ENCODE measurements around the gene AGFG1. TPM values are rescaled to one million over a fixed set of nuclear protein-coding genes. Genes with fewer than 3 reads are reported as not detected.

AGFG1 gene
- total RNA-seq, 1 experiment from 2014 or later: 116 TPM

- Histone ChIP-seq H3K27me3 (ENCODE audit: control insufficient read depth, insufficient read depth, low read length) (no peaks in the 10 kb centered on the region), H3K4me3 (ENCODE audit: insufficient read depth, low read depth, low read length) (no peak overlapping the region), H3K36me3 (replicated peaks; ENCODE audit: control insufficient read depth, insufficient read depth, low read length) (0 out of 2 replicates have a peak, but pooled peaks cover 1% of the 10 kb centered on the region)
- DNase-seq: no peak
These were observed 27.8 kb downstream of the AGFG1 start for GRCh38 chr2:227499627-227500300.

DNA sequence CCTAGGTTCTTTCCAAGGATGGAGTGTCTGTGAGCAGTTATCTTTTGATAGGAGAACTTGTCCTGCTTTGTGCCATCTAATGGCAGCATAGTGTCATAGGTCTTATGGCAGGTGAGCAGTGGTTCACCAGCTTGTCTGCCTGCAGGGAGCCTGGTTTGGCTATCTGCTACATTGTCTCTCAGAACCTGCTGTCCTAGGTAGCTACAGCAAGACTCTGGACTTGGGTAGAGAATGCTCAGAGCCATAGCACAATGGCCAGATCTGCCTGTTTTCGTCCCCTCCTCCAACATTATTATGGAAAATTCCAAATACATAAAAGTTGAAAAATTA lies 28.3 kb downstream of the AGFG1 start:
- no peak overlapping the region for H3K4me3 ChIP-seq (ENCODE audit: insufficient read depth, low read depth, low read length)
- no peaks in the 10 kb centered on the region for H3K27me3 ChIP-seq (ENCODE audit: control insufficient read depth, insufficient read depth, low read length)
- DNase-seq: no peak
- H3K36me3 ChIP-seq (replicated peaks; ENCODE audit: control insufficient read depth, insufficient read depth, low read length): 0 out of 2 replicates have a peak, but pooled peaks cover 1% of the 10 kb centered on the region

GRCh38 chr2:227503433-227504406 lies 31.8 kb downstream of the AGFG1 start:
- no peak for DNase-seq
- H3K36me3 ChIP-seq (replicated peaks; ENCODE audit: control insufficient read depth, insufficient read depth, low read length): 0 out of 2 replicates have a peak, but pooled peaks cover 1% of the 10 kb centered on the region
- no peak overlapping the region for H3K4me3 ChIP-seq (ENCODE audit: insufficient read depth, low read depth, low read length)
- H3K27me3 ChIP-seq (ENCODE audit: control insufficient read depth, insufficient read depth, low read length): no peaks in the 10 kb centered on the region

- no peak for DNase-seq
- 0 out of 2 replicates have a peak, but pooled peaks cover 1% of the 10 kb centered on the region for H3K36me3 ChIP-seq (replicated peaks; ENCODE audit: control insufficient read depth, insufficient read depth, low read length)
- H3K27me3 ChIP-seq (ENCODE audit: control insufficient read depth, insufficient read depth, low read length): no peaks in the 10 kb centered on the region
- no peak overlapping the region for H3K4me3 ChIP-seq (ENCODE audit: insufficient read depth, low read depth, low read length)
These were observed 32.7 kb downstream of the AGFG1 start for GRCh38 chr2:227504700-227505099.

DNA sequence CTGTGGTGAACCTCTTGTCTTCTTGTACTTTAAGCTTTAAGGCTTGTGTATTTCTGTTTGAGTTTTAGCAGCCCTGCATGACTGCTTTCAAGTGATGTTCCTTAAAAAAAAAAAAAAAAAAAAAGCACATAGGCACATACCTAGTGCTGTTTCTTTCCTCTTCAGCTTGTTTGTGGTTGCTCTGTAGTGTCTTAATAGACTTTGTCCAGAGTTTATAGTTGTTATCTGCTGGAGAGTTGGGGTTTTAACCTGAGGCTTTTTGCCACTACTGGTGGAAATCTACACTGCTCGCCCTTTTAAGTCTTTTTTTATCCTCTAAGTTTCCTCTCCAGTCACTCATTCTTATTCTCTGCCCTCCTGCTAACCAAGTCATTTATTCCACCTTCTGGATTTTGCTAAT lies 34.5 kb downstream of the AGFG1 start:
- DNase-seq: no peak
- Histone ChIP-seq H3K36me3 (replicated peaks; ENCODE audit: control insufficient read depth, insufficient read depth, low read length) (no peaks in the 10 kb centered on the region; the same call in 1 of the 2 replicates), H3K27me3 (ENCODE audit: control insufficient read depth, insufficient read depth, low read length) (no peaks in the 10 kb centered on the region), H3K4me3 (ENCODE audit: insufficient read depth, low read depth, low read length) (no peak overlapping the region)

DNA sequence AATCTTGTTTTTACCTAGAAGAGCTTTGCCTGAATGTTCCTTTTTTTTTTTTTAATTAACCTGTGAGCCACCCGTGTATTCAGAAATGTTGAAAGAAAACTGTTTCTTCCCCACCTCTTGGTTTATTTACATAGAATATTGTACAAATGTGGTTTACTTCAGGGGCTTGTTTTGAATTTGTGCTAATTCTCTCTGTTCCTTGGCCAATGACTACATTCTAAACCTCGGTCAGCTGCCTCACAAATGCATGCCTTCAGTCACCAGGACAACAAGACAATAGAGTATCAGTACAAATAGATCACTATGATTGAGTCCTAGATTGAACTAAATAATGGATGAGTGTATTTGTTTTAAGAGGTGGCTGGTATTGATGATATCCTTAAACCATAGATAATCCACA lies 36.0 kb downstream of the AGFG1 start:
- no peaks in the 10 kb centered on the region for H3K27me3 ChIP-seq (ENCODE audit: control insufficient read depth, insufficient read depth, low read length)
- no peak for DNase-seq
- no peak overlapping the region for H3K4me3 ChIP-seq (ENCODE audit: insufficient read depth, low read depth, low read length)
- H3K36me3 ChIP-seq (replicated peaks; ENCODE audit: control insufficient read depth, insufficient read depth, low read length): no peaks in the 10 kb centered on the region; the same call in 1 of the 2 replicates

GRCh38 chr2:227509076-227509475 lies 37.1 kb downstream of the AGFG1 start:
- no peak for DNase-seq
- H3K4me3 ChIP-seq (ENCODE audit: insufficient read depth, low read depth, low read length): no peak overlapping the region

GRCh38 chr2:227509824-227510619 lies 38.1 kb downstream of the AGFG1 start:
- Histone ChIP-seq H3K4me3 (ENCODE audit: insufficient read depth, low read depth, low read length) (no peak overlapping the region), H3K27me3 (ENCODE audit: control insufficient read depth, insufficient read depth, low read length) (no peaks in the 10 kb centered on the region), H3K36me3 (replicated peaks; ENCODE audit: control insufficient read depth, insufficient read depth, low read length) (no peaks in the 10 kb centered on the region; the same call in 1 of the 2 replicates)
- no peak for DNase-seq

More at GRCh38 chr2:227509076-227509475, 37.1 kb downstream of the AGFG1 start:
- no peaks in the 10 kb centered on the region; the same call in 1 of the 2 replicates for H3K36me3 ChIP-seq (replicated peaks; ENCODE audit: control insufficient read depth, insufficient read depth, low read length)
- H3K27me3 ChIP-seq (ENCODE audit: control insufficient read depth, insufficient read depth, low read length): no peaks in the 10 kb centered on the region

GRCh38 chr2:227510620-227510958 lies 38.6 kb downstream of the AGFG1 start:
- Histone ChIP-seq H3K36me3 (replicated peaks; ENCODE audit: control insufficient read depth, insufficient read depth, low read length) (no peaks in the 10 kb centered on the region; the same call in 1 of the 2 replicates), H3K27me3 (ENCODE audit: control insufficient read depth, insufficient read depth, low read length) (no peaks in the 10 kb centered on the region), H3K4me3 (ENCODE audit: insufficient read depth, low read depth, low read length) (no peak overlapping the region)
- DNase-seq: no peak

GRCh38 chr2:227511239-227511930 lies 39.4 kb downstream of the AGFG1 start:
- no peaks in the 10 kb centered on the region; the same call in 1 of the 2 replicates for H3K36me3 ChIP-seq (replicated peaks; ENCODE audit: control insufficient read depth, insufficient read depth, low read length)
- no peaks in the 10 kb centered on the region for H3K27me3 ChIP-seq (ENCODE audit: control insufficient read depth, insufficient read depth, low read length)
- DNase-seq: no peak
- H3K4me3 ChIP-seq (ENCODE audit: insufficient read depth, low read depth, low read length): no peak overlapping the region

DNA sequence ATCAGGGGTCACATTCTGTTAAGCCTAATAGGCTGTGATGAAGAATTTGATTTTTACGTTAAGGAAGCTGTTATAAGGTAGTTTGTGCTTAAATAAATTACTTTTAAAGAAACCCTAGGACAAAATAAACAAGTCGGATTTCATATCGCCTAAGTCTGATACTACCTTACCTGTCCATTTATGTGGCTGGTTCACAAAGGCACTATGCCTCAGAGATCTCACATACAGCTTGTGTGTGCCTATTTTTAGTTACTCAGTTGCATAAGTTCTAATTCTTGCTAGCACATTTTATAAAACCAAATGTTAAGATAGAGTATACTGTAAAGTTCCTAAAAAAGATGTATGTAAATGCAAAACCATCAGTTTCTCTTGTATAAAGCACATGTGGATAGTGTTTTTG lies 40.0 kb downstream of the AGFG1 start:
- no peaks in the 10 kb centered on the region for H3K27me3 ChIP-seq (ENCODE audit: control insufficient read depth, insufficient read depth, low read length)
- no peak for DNase-seq
- no peak overlapping the region for H3K4me3 ChIP-seq (ENCODE audit: insufficient read depth, low read depth, low read length)
- no peaks in the 10 kb centered on the region; the same call in 1 of the 2 replicates for H3K36me3 ChIP-seq (replicated peaks; ENCODE audit: control insufficient read depth, insufficient read depth, low read length)

GRCh38 chr2:227513113-227513512 lies 41.2 kb downstream of the AGFG1 start:
- H3K4me3 ChIP-seq (ENCODE audit: insufficient read depth, low read depth, low read length): no peak overlapping the region
- no peaks in the 10 kb centered on the region; the same call in 1 of the 2 replicates for H3K36me3 ChIP-seq (replicated peaks; ENCODE audit: control insufficient read depth, insufficient read depth, low read length)
- no peak for DNase-seq
- H3K27me3 ChIP-seq (ENCODE audit: control insufficient read depth, insufficient read depth, low read length): no peaks in the 10 kb centered on the region

DNA sequence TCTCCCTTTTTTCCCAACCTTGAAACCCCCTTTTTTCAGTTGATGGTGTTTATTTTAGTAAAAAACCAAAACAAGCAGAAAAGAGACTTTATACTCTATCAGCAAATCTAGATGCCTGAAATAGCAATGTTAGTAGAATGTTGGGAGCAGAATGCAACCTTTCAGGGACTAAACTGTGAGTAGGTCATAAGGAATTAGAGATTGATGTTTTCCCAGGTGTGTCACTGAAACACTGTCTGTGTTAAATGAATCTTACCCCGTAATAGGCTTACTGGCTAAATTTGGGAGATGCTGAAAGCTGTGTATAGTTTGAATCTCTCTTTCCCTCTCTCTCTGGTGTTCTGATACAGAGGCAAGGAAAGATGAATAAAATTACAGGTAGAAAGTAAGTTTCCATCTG lies 43.8 kb downstream of the AGFG1 start:
- Histone ChIP-seq H3K27me3 (ENCODE audit: control insufficient read depth, insufficient read depth, low read length) (no peaks in the 10 kb centered on the region), H3K36me3 (replicated peaks; ENCODE audit: control insufficient read depth, insufficient read depth, low read length) (peaks cover 1% of the 10 kb centered on the region; the same call in 1 of the 2 replicates), H3K4me3 (ENCODE audit: insufficient read depth, low read depth, low read length) (no peak overlapping the region)
- no peak for DNase-seq

GRCh38 chr2:227517724-227518123 lies 45.8 kb downstream of the AGFG1 start:
- Histone ChIP-seq H3K27me3 (ENCODE audit: control insufficient read depth, insufficient read depth, low read length) (no peaks in the 10 kb centered on the region), H3K4me3 (ENCODE audit: insufficient read depth, low read depth, low read length) (no peak overlapping the region), H3K36me3 (replicated peaks; ENCODE audit: control insufficient read depth, insufficient read depth, low read length) (peaks cover 1% of the 10 kb centered on the region; the same call in 1 of the 2 replicates)
- DNase-seq: no peak

Data from H7 (cell line).